Measurements from ENCODE around the gene ATM. TPM values are rescaled to one million over a fixed set of nuclear protein-coding genes. Genes with fewer than 3 reads are reported as not detected.

ATM gene
- total RNA-seq, 2 donors from 2014 or later, result 32.9 to 80.9 TPM

DNA sequence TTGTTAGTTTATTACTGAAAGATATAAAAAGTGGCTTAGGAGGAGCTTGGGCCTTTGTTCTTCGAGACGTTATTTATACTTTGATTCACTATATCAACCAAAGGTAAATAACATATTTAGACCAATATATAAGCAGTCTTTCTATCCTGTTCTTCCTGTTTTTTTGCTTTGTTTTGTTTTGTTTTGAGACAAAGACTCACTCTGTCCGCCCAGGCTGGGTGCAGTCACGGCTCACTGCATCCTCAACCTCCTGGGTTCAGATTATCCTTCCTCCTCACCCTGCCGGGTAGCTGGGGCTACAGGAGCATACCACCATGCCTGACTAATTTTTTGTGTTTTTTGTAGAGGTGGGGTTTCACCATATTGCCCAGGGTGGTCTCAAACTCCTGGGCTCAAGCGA is 66.8 kb downstream of the ATM start:
- TF ChIP-seq, protein P1, sequence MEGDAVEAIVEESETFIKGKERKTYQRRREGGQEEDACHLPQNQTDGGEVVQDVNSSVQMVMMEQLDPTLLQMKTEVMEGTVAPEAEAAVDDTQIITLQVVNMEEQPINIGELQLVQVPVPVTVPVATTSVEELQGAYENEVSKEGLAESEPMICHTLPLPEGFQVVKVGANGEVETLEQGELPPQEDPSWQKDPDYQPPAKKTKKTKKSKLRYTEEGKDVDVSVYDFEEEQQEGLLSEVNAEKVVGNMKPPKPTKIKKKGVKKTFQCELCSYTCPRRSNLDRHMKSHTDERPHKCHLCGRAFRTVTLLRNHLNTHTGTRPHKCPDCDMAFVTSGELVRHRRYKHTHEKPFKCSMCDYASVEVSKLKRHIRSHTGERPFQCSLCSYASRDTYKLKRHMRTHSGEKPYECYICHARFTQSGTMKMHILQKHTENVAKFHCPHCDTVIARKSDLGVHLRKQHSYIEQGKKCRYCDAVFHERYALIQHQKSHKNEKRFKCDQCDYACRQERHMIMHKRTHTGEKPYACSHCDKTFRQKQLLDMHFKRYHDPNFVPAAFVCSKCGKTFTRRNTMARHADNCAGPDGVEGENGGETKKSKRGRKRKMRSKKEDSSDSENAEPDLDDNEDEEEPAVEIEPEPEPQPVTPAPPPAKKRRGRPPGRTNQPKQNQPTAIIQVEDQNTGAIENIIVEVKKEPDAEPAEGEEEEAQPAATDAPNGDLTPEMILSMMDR (IDR thresholded peaks at IDR 0.05), result no peak
- no peak for TF ChIP-seq POLR2AphosphoS5 (IDR thresholded peaks at IDR 0.05)
- TF ChIP-seq POLR2A (IDR thresholded peaks at IDR 0.05), result no peak
- WGBS, result 77% methylated on average over 6 of the region's 6 CpGs
- intact Hi-C loops (cut with DNase I), result no loop called here
- H3K4me1 ChIP-seq (replicated peaks), result no peaks in the 10 kb centered on the region
- no peak overlapping the region for H3K27ac ChIP-seq
- no peaks in the 10 kb centered on the region for H3K36me3 ChIP-seq
- H3K9me3 ChIP-seq, result no peaks in the 10 kb centered on the region
- H3K27me3 ChIP-seq (replicated peaks; ENCODE audit: insufficient read depth), result no peaks in the 10 kb centered on the region
- DNase-seq (ENCODE audit: low spot score), result no peak
- no peak overlapping the region for H3K4me3 ChIP-seq

DNA sequence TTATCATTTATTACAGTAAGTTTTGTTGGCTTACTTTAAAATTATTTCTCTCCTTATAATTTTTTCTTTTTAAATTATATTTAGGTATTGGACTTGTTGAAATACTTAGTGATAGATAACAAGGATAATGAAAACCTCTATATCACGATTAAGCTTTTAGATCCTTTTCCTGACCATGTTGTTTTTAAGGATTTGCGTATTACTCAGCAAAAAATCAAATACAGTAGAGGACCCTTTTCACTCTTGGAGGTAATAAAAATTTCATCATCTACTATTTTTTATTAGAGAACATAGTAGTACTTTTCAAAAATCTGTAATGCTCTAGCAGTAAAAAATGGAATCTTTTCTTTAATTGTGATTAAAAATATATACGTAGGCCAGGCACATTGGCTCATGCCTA is 70.4 kb downstream of the ATM start:
- intact Hi-C loops (cut with DNase I), result no loop called here
- H3K36me3 ChIP-seq, result peaks cover 0 to 3% of the 10 kb centered on the region in 2 donors
- H3K9me3 ChIP-seq, result no peaks in the 10 kb centered on the region
- no peak for DNase-seq (ENCODE audit: low spot score)
- TF ChIP-seq POLR2A (IDR thresholded peaks at IDR 0.05) (no peak), POLR2AphosphoS5 (IDR thresholded peaks at IDR 0.05) (no peak)
- TF ChIP-seq, protein P1 (IDR thresholded peaks at IDR 0.05), result no peak
- no peak overlapping the region for H3K4me3 ChIP-seq
- H3K27me3 ChIP-seq (replicated peaks; ENCODE audit: insufficient read depth), result no peaks in the 10 kb centered on the region
- no peak overlapping the region for H3K27ac ChIP-seq
- 95% methylated on average over 3 of the region's 3 CpGs for WGBS
- H3K4me1 ChIP-seq (replicated peaks), result no peaks in the 10 kb centered on the region

DNA sequence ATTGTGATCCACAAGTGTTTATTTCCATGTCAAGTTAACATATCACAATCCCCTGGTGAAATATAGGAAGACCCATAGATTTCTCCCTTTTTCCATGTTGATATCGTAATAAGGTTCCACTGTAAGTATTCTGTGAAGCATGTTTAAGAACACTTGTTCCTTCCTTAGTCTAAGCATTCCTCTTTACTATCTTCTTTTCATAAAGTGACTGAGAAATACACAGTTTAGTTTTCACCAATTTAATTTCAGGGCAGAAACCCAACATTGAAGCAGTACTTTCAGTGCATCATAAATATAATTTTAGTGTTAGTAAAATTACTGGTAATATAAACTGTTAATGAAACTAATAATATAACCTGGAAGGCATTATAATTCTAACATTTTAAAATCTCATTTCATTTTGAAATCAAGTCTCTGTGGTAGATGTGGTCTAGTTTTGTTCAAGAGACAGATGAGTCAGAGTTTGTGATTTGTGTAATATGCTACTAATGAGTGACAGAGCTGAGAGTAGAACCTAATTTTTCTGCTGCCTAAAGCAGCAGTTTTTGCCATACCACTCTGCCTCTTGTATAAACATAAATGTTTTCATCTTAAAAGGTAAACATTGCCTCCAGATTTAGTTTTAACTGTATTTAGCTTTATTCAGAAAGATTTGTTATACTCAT is 79.4 kb downstream of the ATM start:
- H3K9me3 ChIP-seq, result no peaks in the 10 kb centered on the region
- no peaks in the 10 kb centered on the region for H3K36me3 ChIP-seq
- no peak overlapping the region for H3K27ac ChIP-seq
- no peak for DNase-seq (ENCODE audit: low spot score)
- 93% methylated on average over 1 of the region's 1 CpG for WGBS
- H3K4me3 ChIP-seq, result no peak overlapping the region
- no peak for TF ChIP-seq POLR2AphosphoS5 (IDR thresholded peaks at IDR 0.05)
- no peak for TF ChIP-seq POLR2A (IDR thresholded peaks at IDR 0.05)
- TF ChIP-seq, protein P1 (IDR thresholded peaks at IDR 0.05), result no peak
- no peaks in the 10 kb centered on the region for H3K4me1 ChIP-seq (replicated peaks)
- intact Hi-C loops (cut with DNase I), result no loop called here
- H3K27me3 ChIP-seq (replicated peaks; ENCODE audit: insufficient read depth), result no peaks in the 10 kb centered on the region

DNA sequence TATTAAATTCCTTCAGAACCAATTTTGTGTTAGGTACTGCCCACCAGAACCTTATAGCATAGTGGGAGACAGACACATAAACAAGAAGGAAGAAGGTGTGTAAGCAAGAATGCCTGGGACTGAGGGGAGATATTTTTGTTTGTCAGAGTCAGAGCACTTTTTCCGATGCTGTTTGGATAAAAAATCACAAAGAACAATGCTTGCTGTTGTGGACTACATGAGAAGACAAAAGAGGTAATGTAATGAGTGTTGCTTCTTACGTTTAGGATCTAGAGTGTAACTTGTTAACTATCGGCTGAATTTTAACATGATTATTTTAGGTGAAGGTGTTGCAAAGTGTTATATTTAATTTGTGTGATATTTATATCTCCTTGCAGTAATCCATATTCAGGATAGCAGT is 84.9 kb downstream of the ATM start:
- 89% methylated on average over 3 of the region's 3 CpGs for WGBS
- no peaks in the 10 kb centered on the region for H3K9me3 ChIP-seq
- H3K27ac ChIP-seq, result no peak overlapping the region
- intact Hi-C loops (cut with DNase I), result no loop called here
- H3K4me3 ChIP-seq, result no peak overlapping the region
- no peaks in the 10 kb centered on the region for H3K4me1 ChIP-seq (replicated peaks)
- DNase-seq (ENCODE audit: low spot score), result no peak
- H3K36me3 ChIP-seq, result no peaks in the 10 kb centered on the region
- no peak for TF ChIP-seq POLR2A (IDR thresholded peaks at IDR 0.05)
- TF ChIP-seq, protein P1 (IDR thresholded peaks at IDR 0.05), result no peak
- TF ChIP-seq POLR2AphosphoS5 (IDR thresholded peaks at IDR 0.05), result no peak
- no peaks in the 10 kb centered on the region for H3K27me3 ChIP-seq (replicated peaks; ENCODE audit: insufficient read depth)

DNA sequence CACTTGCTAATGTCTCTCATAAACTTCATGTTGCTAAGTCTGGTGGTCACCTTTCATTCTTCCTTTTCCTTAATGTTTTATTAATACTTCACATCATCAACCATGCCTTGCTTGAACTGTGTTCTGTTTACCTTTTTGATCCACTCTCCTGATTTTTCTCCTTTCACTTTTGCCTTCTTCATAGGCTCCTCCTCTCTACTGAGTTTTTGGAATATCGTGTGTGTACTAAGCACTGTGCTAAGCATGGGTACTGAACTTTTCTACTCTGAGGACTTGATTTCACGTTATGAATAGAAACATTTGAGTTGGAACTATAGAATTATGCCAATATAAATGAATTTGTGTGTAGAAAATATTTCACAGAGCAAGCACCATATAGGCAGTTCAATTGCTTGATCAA is 90.6 kb downstream of the ATM start:
- 78% methylated on average over 2 of the region's 2 CpGs for WGBS
- no peaks in the 10 kb centered on the region for H3K4me1 ChIP-seq (replicated peaks)
- no peak overlapping the region for H3K4me3 ChIP-seq
- no peak overlapping the region for H3K27ac ChIP-seq
- TF ChIP-seq, protein P1 (IDR thresholded peaks at IDR 0.05), result no peak
- TF ChIP-seq POLR2A (IDR thresholded peaks at IDR 0.05) (no peak), POLR2AphosphoS5 (IDR thresholded peaks at IDR 0.05) (no peak)
- intact Hi-C loops (cut with DNase I), result no loop called here
- no peaks in the 10 kb centered on the region for H3K36me3 ChIP-seq
- no peaks in the 10 kb centered on the region for H3K9me3 ChIP-seq
- no peaks in the 10 kb centered on the region for H3K27me3 ChIP-seq (replicated peaks; ENCODE audit: insufficient read depth)
- no peak for DNase-seq (ENCODE audit: low spot score)
